HepG2 (cell line): ENCODE measurements around the gene PRMT7. TPM values are rescaled to one million over a fixed set of nuclear protein-coding genes. Genes with fewer than 3 reads are reported as not detected.

ENCODE experiments used
- ATAC-seq: fragments of 200-7000 bp; cut with Tn5 transposase; 3 replicates; pipeline ENCODE4 v1.9.1; 2020; ENCODE audit warnings: mild to moderate bottlenecking, moderate library complexity
- BruUV-seq: library from RNA; stranded (reverse); fragments of 400-500 nt; replicated peaks from 2 replicates; lab custom pipeline; 2021; lab: Mats Ljungman, UMichigan
- CTCF ChIA-PET: fragments of 300-600 bp; formaldehyde crosslinking; extraction: SDS; loops from one replicate; lab custom pipeline; 2021; ENCODE audit warnings: low total read pairs, inconsistent platforms, low intra/inter-chr PET ratio; lab: Yijun Ruan, JAX
- POLR2A ChIA-PET: fragments of 350-600 bp; sonication (Branson Sonifier 250); formaldehyde crosslinking; loops from one replicate; lab custom pipeline; 2020; ENCODE audit warnings: antibody characterized with exemption, inconsistent platforms; lab: Yijun Ruan, JAX
- DNase-seq: peaks from one replicate; pipeline ENCODE4 v3.0.0-alpha.2; 2015; ENCODE audit warnings: low spot score
- FAIRE-seq: peaks from 3 replicates; lab custom pipeline; 2011; peaks lifted over from hg19 to GRCh38; lab: Jason Lieb, UNC
- H2AFZ ChIP-seq: one replicate; pipeline ENCODE4 v1.6.1; 2011; ENCODE audit warnings: low read length, inconsistent platforms
- H3K27ac ChIP-seq: fragments of 300-600 bp; 3 replicates; pipeline ENCODE4 v1.8.0; 2011; ENCODE audit warnings: mixed run types, mild to moderate bottlenecking, mixed read lengths, low read length, inconsistent platforms; ENCODE audit not compliant: insufficient read depth; ENCODE audit errors: extremely low read length
- H3K27me3 ChIP-seq, 2 experiments: fragments of 200-600 bp in 1 of 2; 2 replicates in 1 of 2; 3 replicates in 1 of 2; pipeline versions ENCODE4 v1.6.0 to v1.8.0; 2011; ENCODE audit warnings: low read length in 2 of 2, mild to moderate bottlenecking in 2 of 2, moderate library complexity in 2 of 2, inconsistent platforms in 1 of 2; ENCODE audit not compliant: insufficient read depth in 2 of 2, control insufficient read depth in 1 of 2
- H3K36me3 ChIP-seq, 2 experiments: fragments of 200-600 bp in 1 of 2; replicated peaks in 1 of 2; 2 replicates in 1 of 2; 3 replicates in 1 of 2; pipeline versions ENCODE4 v1.5.1 to v1.8.0; 2011; ENCODE audit warnings: low read length in 2 of 2, inconsistent platforms in 1 of 2; ENCODE audit not compliant: insufficient read depth in 2 of 2, control insufficient read depth in 1 of 2
- H3K4me1 ChIP-seq: 2 replicates; pipeline ENCODE4 v1.5.1; 2012; ENCODE audit warnings: low read length, inconsistent platforms; ENCODE audit not compliant: insufficient read depth
- H3K4me2 ChIP-seq: 2 replicates; pipeline ENCODE4 v1.6.0; 2011; ENCODE audit warnings: low read depth, low read length, inconsistent platforms
- H3K4me3 ChIP-seq, 3 experiments: fragments of 200-600 bp in 1 of 3; sonication (generic), shearing (Covaris generic) in 1 of 3; replicated peaks in 1 of 3; 2 replicates each; pipeline ENCODE4 v1.5.1; 2011 to 2016; ENCODE audit warnings: low read length in 3 of 3, inconsistent platforms in 2 of 3, low read depth in 2 of 3, mild to moderate bottlenecking in 2 of 3, control low read depth in 1 of 3, mixed read lengths in 1 of 3; ENCODE audit not compliant: insufficient read depth in 1 of 3
- H3K79me2 ChIP-seq: one replicate; pipeline ENCODE4 v1.6.1; 2011; ENCODE audit warnings: low read length, inconsistent platforms; ENCODE audit not compliant: insufficient read depth
- H3K9ac ChIP-seq: 2 replicates; pipeline ENCODE4 v1.6.0; 2011; ENCODE audit warnings: mild to moderate bottlenecking, low read depth, low read length, inconsistent platforms; ENCODE audit not compliant: insufficient read depth
- H3K9me3 ChIP-seq: 2 replicates; pipeline ENCODE4 v1.5.1; 2012; ENCODE audit warnings: mild to moderate bottlenecking, low read length
- H4K20me1 ChIP-seq: 2 replicates; pipeline ENCODE4 v1.6.0; 2011; ENCODE audit warnings: inconsistent platforms, mild to moderate bottlenecking, low read length, moderate library complexity; ENCODE audit not compliant: insufficient read depth
- CC2D1A ChIP-seq: sonication (generic); formaldehyde crosslinking; IDR thresholded peaks from 2 replicates; pipeline ENCODE4 v1.8.1; 2023; ENCODE audit warnings: mild to moderate bottlenecking, missing genetic modification reagents
- MTF1 ChIP-seq: sonication (generic); formaldehyde crosslinking; IDR thresholded peaks from 2 replicates; pipeline ENCODE4 v1.5.0; 2020; ENCODE audit warnings: missing genetic modification reagents
- SMARCE1 ChIP-seq: fragments of 450-650 bp; IDR thresholded peaks from 2 replicates; pipeline ENCODE4 v1.6.1; 2017; ENCODE audit warnings: borderline replicate concordance
- SP140L ChIP-seq: sonication (generic); formaldehyde crosslinking; IDR thresholded peaks from 2 replicates; pipeline ENCODE4 v1.4.0; 2020; ENCODE audit warnings: missing genetic modification reagents, borderline replicate concordance
- SSRP1 ChIP-seq: IDR thresholded peaks from 2 replicates; pipeline ENCODE4 v1.6.1; 2016; ENCODE audit warnings: control low read depth
- TAF15 ChIP-seq: fragments of 200-400 bp; formaldehyde crosslinking; IDR thresholded peaks from one replicate; pipeline ENCODE4 v1.6.1; 2018; ENCODE audit warnings: mild to moderate bottlenecking, low read depth, low read length; ENCODE audit not compliant: poor library complexity, severe bottlenecking
- ZFP36L2 ChIP-seq: sonication (generic); formaldehyde crosslinking; IDR thresholded peaks from 2 replicates; pipeline ENCODE4 v1.4.0; 2020; ENCODE audit warnings: missing genetic modification reagents
- ZNF18 ChIP-seq: sonication (generic); formaldehyde crosslinking; IDR thresholded peaks from 2 replicates; pipeline ENCODE4 v1.8.0; 2022; ENCODE audit warnings: mild to moderate bottlenecking, missing genetic modification reagents; ENCODE audit not compliant: insufficient replicate concordance
- ZNF770 ChIP-seq: sonication (generic); formaldehyde crosslinking; IDR thresholded peaks from 2 replicates; pipeline ENCODE4 v1.5.0; 2020; ENCODE audit warnings: mild to moderate bottlenecking, missing genetic modification reagents
- WGBS: methylation state at CpG from one replicate; pipeline ENCODE4 v1.1.6; 2017; ENCODE audit warnings: low lambda C conversion rate; 5-methylcytosine and 5-hydroxymethylcytosine counted together
- in situ Hi-C: cut with HindIII; loops from 2 replicates; pipeline ENCODE4 v1.10.0; 2017; ENCODE audit warnings: low pct_unique_long_range_greater_than_20kb; ENCODE audit not compliant: extremely low pct_ligation_motif_present
- intact Hi-C: fragments of 100-400 bp; cut with micrococcal nuclease; formaldehyde crosslinking; loops from one replicate; pipeline ENCODE4 v1.10.0; 2022; ENCODE audit not compliant: unreplicated experiment
- polyA plus RNA-seq, 8 experiments: library from polyadenylated mRNA; depleted of rRNA in 3 of 8; stranded (reverse) in 7 of 8; unstranded in 1 of 8; fragments of >200 nt; fragmentation: Illumina TruSeq in 4 of 8; extraction: Trizol in 4 of 8; gene quantifications; 2 replicates each; pipeline versions ENCODE4 v1.2.1 to v1.2.3, GENCODE V29; 2011 to 2016; ENCODE audit warnings: low read depth in 4 of 8, missing spikeins in 1 of 8, mixed read lengths in 1 of 8; ENCODE audit not compliant: insufficient read depth in 1 of 8
- total RNA-seq, 5 experiments: library from RNA; depleted of rRNA; stranded (reverse); fragments of >200 nt; fragmentation: Illumina TruSeq; extraction: Trizol; gene quantifications; 2 replicates each; pipeline ENCODE4 v1.2.3, GENCODE V29; 2016; ENCODE audit warnings: low read depth in 1 of 5
- TF ChIP-seq, protein P1 (sequence below): IDR thresholded peaks from 2 replicates; pipeline ENCODE4 v1.6.1; 2018; ENCODE audit warnings: missing genetic modification reagents

PRMT7 gene
- total and polyA plus RNA-seq, 2 of the 13 experiments (the other 11 are each of a cell fraction or from before 2014, with no cell fraction given) = 47.5 to 55.0 TPM

DNA sequence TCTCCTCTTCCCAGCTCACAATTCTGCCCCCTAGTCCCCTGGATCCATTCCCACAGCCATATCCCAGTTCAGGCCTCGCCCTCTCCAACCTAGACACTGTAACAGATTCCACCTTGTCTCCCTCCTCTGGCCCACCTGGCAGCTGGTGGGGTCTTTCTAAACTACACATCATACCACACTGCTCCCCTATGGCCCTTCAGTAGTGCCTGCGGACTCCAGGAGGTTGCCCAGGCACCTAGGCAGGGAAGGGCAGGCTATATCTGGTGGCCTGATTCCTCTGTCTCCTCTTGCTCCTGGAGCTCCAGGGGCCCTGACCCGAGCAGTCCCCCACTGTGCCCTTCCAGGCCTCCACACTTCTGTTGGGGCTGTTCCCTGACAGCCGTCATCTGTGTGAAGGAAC lies 73.0 kb downstream of the PRMT7 start:
- POLR2A ChIA-PET = no interaction called here
- DNase-seq (no peak), ATAC-seq (no peak), FAIRE-seq (no peak)
- H3K4me1 ChIP-seq = peaks cover 28% of the 10 kb centered on the region
- H3K4me3 ChIP-seq = no peak overlapping the region
- H3K9ac ChIP-seq = no peak overlapping the region
- H3K79me2 ChIP-seq = no peaks in the 10 kb centered on the region
- H3K4me2 ChIP-seq = no peak overlapping the region
- H3K36me3 ChIP-seq = no peaks in the 10 kb centered on the region
- no peak overlapping the region for H2AFZ ChIP-seq
- in situ Hi-C loops = no loop called here
- H4K20me1 ChIP-seq = no peaks in the 10 kb centered on the region
- H3K9me3 ChIP-seq = no peaks in the 10 kb centered on the region
- no peak for TF ChIP-seq SP140L
- no peak for TF ChIP-seq ZFP36L2 (CRISPR knock-in tag)
- no peak for TF ChIP-seq ZNF770 (CRISPR knock-in tag)
- TF ChIP-seq MTF1 (CRISPR knock-in tag) = no peak
- TF ChIP-seq SSRP1 (CRISPR knock-in tag) = no peak
- TF ChIP-seq ZNF18 (CRISPR knock-in tag) = no peak
- TF ChIP-seq TAF15 = no peak
- no peak for TF ChIP-seq SMARCE1
- TF ChIP-seq CC2D1A = no peak
- TF ChIP-seq, protein P1, sequence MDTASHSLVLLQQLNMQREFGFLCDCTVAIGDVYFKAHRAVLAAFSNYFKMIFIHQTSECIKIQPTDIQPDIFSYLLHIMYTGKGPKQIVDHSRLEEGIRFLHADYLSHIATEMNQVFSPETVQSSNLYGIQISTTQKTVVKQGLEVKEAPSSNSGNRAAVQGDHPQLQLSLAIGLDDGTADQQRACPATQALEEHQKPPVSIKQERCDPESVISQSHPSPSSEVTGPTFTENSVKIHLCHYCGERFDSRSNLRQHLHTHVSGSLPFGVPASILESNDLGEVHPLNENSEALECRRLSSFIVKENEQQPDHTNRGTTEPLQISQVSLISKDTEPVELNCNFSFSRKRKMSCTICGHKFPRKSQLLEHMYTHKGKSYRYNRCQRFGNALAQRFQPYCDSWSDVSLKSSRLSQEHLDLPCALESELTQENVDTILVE (CRISPR knock-in tag) = no peak
- H3K27ac ChIP-seq = no peak overlapping the region
- peaks cover 0 to 37% of the 10 kb centered on the region in 2 experiments; a peak in 4 of 5 replicates for H3K27me3 ChIP-seq
- CTCF ChIA-PET = no interaction called here
- BruUV-seq = no TSS peak
- 29% methylated on average over 4 of the region's 4 CpGs for WGBS
- intact Hi-C loops = loop anchor here (10.0 kb wide), 1 partner anchor 61 kb away; the partner anchor contains the start of gene SMPD3
